Fibroblast of skin of right biceps (primary cell): ENCODE data around the gene PCDHGA10.
"Not testable (repeated sequence)": the region's sequence is repeated elsewhere in the genome, so short reads cannot be mapped to it uniquely, and the experiment has no call there.

ENCODE experiments used
- DNase-seq: peaks from one replicate; pipeline ENCODE4 v3.0.0-alpha.2; 2013

The PCDHGA10 gene

GRCh38 chr5:141427783-141428426 lies 15.1 kb downstream of the PCDHGA10 start:
- DNase-seq = no peak

GRCh38 chr5:141430332-141431113 lies 17.7 kb downstream of the PCDHGA10 start, which contains the start of gene PCDHGA12:
Gene PCDHGA12 (plus strand): TSS chr5:141430507. CDS start chr5:141430760, 253 bp downstream.
- peak; percentile 95 for DNase-seq

- peak; percentile 62 for DNase-seq
These were observed 18.5 kb downstream of the PCDHGA10 start for GRCh38 chr5:141431286-141431685.

- DNase-seq = not testable (repeated sequence)
These were observed 19.5 kb downstream of the PCDHGA10 start for GRCh38 chr5:141432308-141432707.

GRCh38 chr5:141432726-141433125 lies 19.9 kb downstream of the PCDHGA10 start:
- not testable (repeated sequence) for DNase-seq

GRCh38 chr5:141434006-141434405 lies 21.2 kb downstream of the PCDHGA10 start:
- DNase-seq = peak; percentile 29

- DNase-seq = peak; percentile 57
These were observed 24.4 kb downstream of the PCDHGA10 start for GRCh38 chr5:141437221-141437620.

- DNase-seq = peak; percentile 55
These were observed 26.8 kb downstream of the PCDHGA10 start for GRCh38 chr5:141439411-141440141.

GRCh38 chr5:141440341-141440740 lies 27.6 kb downstream of the PCDHGA10 start:
- DNase-seq = no peak

GRCh38 chr5:141441571-141442170 lies 28.9 kb downstream of the PCDHGA10 start:
- DNase-seq = no peak

GRCh38 chr5:141465351-141465750 lies 52.6 kb downstream of the PCDHGA10 start:
- peak; percentile 59 for DNase-seq
